ENCODE results near the gene MCM6.
"Not testable (repeated sequence)": the region's sequence is repeated elsewhere in the genome, so short reads cannot be mapped to it uniquely, and the experiment has no call there.

The MCM6 gene

DNA sequence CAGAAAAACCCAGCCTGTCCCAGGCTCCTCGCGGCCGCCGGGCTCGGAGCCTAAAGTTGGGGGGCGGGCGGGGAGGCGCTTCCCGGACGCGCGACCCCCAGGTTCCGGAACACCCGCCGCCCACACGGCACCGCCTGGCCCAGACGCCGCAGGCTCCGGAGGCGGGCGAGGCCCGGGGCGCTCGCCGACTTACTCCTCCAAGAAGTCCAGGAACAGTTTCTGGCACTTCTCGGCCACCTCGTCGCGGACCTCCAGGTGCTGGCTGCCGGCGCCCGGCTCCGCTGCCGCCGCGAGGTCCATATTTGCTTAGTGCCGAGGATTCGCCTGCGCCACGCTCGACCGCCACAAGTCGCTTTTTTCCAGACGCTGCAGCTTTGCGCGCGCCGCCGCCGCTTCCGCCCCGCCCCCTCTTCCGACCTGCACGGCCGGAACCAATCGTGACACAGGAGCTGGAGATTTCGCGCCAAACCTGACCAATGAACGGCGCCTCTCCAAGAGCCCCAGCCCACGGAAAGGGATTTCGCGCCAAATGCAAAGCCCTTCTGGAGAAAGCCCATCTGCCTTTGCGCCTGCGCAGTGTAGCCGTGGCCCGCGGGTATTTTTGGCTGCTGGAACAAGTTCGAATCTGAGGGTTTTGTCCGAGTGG lies at the start of gene MCM6:
Gene MCM6 (minus strand): TSS at position 378 of the 646 bp plus-strand sequence. CDS start 78 bp downstream, at position 300.
- peak; percentile 98 for DNase-seq (ENCODE audit: low read depth)

DNA sequence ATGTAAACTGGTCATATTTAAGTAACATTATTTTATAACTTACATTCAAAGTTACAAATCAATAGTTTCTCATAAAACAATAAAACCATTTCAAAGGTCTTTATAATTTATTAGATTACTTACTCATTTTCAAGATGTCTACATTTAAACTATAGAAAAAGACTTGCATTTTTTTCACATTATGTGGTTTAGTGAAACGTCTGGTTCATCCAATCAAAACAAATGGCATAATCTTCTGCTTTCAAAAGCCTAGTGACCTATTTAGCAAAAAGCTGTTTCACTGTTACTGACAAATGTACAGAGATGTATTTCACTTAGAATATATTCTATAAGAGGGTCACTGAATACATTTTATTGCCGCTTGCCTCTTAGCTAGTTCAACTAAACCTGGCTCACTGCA lies 49.3 kb upstream of the MCM6 start:
- peak; percentile 40 for DNase-seq (ENCODE audit: low read depth)

- peak; percentile 35 for DNase-seq (ENCODE audit: low read depth)
These were observed 40.0 kb upstream of the MCM6 start for GRCh38 chr2:135916207-135916606.

GRCh38 chr2:135914485-135914884 lies 38.2 kb upstream of the MCM6 start:
- no peak for DNase-seq (ENCODE audit: low read depth)

GRCh38 chr2:135913727-135914365 lies 37.6 kb upstream of the MCM6 start:
- DNase-seq (ENCODE audit: low read depth) = peak; percentile 41

DNA sequence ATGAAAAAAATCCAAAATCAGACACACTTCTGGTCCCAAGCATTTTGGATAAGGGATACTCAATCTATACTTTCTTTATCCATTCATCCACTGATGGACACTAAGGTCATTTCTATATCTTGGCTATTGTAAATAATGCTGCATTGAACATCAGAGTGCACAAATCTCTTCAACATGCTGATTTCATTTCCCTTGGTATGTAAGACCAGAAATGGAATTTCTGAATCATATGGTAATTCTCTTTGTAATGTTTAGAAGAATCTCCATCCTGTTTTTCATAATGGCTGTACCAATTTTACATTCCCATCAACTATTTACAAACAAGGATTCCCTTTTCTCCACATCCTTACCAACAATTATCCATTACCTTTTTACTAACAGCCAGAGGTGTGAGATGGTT lies 33.7 kb upstream of the MCM6 start:
- DNase-seq (ENCODE audit: low read depth) = peak; percentile 10

DNA sequence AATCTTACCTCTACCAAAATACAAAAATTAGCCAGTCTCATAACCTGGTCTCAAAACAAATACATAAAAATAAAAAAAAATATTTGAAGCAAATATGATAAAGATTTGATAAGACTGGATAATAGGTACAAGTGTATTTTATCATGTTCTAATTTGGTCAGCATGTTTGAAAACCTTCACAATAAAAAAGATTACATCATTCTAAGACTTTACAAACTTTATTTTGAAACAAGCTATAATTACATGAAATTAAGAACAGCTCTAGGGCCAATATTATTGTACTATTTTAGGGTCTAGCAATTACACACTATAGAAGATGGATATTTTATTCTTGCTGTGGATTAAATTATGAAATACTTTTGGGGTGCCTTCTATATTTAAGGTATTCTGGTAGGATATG lies 29.4 kb upstream of the MCM6 start:
- no peak for DNase-seq (ENCODE audit: low read depth)

DNA sequence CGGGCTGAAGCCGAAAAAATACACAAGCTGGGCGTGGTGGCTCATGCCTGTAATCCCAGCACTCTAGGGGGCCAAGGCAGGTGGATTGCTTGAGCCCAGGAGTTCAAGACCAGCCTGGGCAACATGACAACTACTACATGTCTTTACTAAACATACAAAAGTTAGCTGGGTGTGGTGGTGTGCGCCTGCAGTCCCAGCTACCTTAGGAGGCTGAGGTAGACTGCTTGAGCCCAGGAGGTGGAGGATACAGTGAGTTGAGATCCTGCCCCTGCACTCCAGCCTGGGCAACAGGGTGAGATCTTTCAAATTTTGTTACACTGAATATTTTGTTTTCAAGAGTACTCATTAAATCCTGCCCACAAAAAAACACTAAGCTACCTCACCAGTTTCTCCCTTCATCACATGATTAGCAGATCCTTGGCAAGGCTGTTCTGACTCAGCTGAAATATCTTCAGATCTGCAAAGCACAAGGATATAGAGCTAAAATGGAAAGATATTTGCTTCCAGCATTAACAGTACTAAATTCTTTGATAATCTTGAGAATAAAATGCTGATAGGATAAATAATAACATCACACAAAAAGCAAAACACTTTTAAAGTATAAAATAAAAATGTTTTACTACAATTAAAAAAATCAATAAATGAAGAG lies 28.2 kb upstream of the MCM6 start:
- DNase-seq (ENCODE audit: low read depth) = peak; percentile 74

DNA sequence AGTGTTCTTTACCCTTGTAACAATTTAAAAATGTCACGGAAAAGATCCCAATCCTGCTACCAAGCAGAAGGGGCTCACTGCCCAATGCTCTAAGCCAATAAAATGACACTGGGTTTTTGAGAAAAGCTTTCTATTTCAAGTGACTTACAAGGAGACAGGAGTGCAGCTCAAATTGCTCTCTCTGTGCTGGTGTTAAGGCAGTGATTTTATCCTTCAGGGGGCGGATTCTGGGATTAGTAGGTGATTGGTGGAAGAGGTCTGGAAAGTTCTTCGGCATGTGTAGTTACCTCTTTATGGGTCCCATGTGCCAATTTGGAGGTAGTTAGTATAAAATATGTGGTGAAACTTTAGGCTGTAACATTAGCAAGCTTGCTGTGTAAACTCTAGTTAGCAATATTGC lies 27.4 kb upstream of the MCM6 start:
- no peak for DNase-seq (ENCODE audit: low read depth)

DNA sequence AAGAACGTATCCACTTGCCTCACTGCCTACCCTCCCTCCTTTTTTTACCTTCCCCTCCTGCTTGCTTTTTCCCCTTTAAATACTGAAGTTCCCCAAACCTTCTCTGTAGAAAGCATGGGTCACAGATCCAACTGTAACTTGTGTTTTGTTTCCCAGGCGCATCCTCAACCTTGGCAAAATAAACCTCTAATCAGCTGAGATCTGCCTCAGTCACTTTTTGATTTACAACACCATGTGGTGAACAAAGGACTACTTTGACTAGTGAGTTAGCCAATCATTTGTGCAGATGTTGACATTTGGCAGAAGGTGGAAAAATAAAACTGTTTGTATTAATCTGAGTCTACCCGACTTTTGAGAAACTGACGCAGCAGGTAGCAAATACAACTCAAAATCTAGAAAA lies 23.3 kb upstream of the MCM6 start:
- DNase-seq (ENCODE audit: low read depth) = peak; percentile 11

GRCh38 chr2:135898234-135898786 lies 22.1 kb upstream of the MCM6 start:
- no peak for DNase-seq (ENCODE audit: low read depth)

DNA sequence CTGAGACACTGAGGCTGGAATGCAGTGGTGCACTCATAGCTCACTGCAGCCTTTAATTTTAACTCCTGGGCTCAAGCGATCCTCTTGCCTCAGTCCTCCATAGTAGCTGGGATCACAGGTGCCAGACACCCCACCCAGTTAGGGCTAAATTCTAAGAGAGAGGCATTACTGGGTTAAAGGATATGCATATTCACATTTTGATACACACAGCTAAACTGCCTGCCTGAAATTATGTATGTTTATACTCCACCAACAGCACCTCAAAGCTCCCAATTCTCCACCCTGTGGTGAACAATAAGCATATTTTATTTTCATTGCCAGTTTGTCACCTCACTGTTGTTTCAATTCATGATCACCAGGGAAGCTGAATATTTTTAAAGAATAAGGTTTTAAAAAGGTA lies 18.7 kb upstream of the MCM6 start:
- no peak for DNase-seq (ENCODE audit: low read depth)

DNA sequence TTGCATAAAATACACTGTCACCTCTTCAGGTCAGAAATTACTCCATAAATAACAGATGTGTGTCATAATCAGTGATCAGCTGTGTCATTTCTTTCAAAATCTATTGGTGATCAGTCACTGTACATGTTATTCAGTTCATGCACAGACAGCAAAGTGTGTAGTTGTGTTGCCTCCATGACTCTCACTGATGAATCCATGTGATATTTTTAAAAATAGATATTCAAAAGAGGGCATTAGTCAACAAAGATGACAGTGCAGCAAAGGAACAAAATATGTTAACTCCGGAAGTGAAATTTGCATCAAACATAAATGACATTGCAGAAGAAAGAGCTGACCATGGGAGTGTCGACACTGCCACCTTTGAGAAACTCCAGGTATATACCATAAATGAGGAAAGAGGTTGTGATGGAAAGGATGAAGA lies 17.1 kb upstream of the MCM6 start:
- DNase-seq (ENCODE audit: low read depth) = no peak

DNA sequence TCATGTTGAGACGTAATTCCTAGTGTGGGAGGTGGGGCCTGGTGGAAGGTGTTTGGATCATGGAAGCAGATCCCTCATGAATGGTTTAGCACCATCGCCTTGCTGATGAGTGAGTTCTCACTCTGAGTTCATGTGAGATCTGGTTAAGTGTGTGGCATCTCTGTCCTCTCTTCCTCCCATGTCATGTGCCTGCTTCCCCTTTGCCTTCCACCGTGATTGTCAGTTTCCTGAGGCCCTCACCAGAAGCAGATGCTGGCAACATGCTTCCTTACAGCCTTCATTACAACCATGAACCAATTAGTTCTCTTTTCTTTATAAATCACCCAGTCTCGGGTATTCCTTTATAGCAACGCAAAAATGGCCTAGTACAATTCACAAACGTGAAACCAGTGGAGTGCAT lies 14.6 kb upstream of the MCM6 start:
- DNase-seq (ENCODE audit: low read depth) = no peak

DNA sequence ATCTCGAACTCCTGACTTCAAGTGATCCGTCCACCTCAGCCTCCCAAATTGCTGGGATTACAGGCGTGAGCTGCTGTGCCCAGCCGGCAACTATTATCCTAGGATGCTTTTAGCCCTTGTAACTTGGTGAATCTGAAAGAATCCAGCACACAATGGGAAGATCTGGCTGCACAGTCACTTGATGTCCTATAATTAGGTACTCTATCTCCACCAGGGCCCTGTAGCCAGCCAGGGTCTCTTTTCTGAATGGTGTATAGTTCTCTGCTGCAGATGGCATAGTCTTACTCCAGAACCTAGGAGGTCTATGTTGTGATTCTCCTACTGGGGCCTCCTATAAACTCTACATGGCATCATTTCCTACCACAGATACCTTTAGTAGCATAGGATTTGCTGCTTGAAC lies 13.9 kb upstream of the MCM6 start:
- no peak for DNase-seq (ENCODE audit: low read depth)

- DNase-seq (ENCODE audit: low read depth) = not testable (repeated sequence)
These were observed 12.3 kb upstream of the MCM6 start for GRCh38 chr2:135888587-135888986.

DNA sequence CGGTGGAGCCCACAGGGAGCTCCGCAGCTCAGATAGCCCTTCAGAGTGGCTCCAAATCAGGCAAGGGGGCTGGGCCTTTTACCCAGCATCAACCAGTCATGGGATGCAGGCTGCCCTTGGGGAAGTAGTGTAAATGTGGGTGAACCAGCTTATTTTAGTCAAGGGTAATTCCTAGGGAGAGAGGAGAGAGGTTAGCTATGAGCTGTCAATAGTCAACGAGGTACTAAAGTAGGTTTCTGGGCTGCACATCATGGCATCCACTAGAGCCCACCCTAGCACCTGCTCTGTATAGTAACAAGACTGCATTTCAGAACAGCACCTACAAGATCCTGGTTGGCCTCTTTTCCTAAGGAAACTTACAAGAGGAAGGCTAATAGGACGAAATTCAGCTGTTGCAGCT lies 9.5 kb upstream of the MCM6 start:
- no peak for DNase-seq (ENCODE audit: low read depth)

DNA sequence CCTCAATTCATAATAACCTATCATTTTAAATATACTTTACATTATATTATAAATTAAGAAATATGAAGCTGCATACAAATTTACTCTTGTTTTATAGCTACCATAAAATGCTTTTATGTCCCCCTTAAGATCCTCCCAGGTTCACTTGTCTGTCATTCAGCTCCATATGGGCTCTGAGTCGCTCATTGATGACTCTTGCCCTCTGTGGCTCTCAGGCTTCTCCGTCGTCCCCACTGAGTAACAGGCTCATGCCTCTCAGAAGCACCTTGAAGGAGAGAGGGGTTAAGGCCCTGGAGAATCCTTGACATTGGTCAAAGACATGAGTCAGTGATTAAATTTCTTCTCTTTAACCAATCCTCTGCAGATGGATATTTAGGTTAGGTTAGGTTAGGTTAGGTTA lies 6.2 kb upstream of the MCM6 start:
- DNase-seq (ENCODE audit: low read depth) = no peak

- not testable (repeated sequence) for DNase-seq (ENCODE audit: low read depth)
These were observed 527 bp upstream of the MCM6 start for GRCh38 chr2:135876770-135877169.

GRCh38 chr2:135875491-135876065 lies 665 bp downstream of the MCM6 start:
- peak; percentile 37 for DNase-seq (ENCODE audit: low read depth)

DNA sequence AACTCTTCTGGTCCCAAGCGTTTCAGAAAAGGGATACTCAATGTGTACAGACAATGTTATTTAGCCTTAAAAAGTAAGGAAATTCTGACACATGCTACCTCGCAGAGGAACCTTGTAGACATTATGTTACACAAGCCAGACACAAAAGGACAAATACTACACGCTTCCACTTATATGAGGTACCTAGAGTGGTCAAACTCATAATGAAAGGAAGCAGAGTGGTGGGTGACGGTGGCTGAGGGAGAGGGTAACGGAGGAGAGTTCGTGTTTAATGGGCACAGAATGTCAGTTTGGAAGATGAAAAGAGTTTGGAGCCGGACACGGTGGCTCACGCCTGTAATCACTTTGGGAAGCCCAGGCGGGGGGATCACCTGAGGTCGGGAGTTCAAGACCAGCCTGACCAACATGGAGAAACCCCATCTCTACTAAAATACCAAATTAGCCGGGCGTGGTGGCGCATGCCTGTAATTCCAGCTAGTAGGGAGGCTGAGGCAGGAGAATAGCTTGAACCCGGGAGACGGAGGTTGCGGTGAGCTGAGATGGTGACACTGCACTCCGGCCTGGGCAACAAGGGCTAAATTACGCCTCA lies 1.4 kb downstream of the MCM6 start:
- DNase-seq (ENCODE audit: low read depth) = no peak

- no peak for DNase-seq (ENCODE audit: low read depth)
These were observed 5.7 kb downstream of the MCM6 start for GRCh38 chr2:135870571-135870970.
